HepG2 (cell line): ENCODE results near the gene DUOXA2. TPM values are rescaled to one million over a fixed set of nuclear protein-coding genes. Genes with fewer than 3 reads are reported as not detected.

ENCODE experiments used
- ATAC-seq: fragments of 200-7000 bp; cut with Tn5 transposase; 3 replicates; pipeline ENCODE4 v1.9.1; 2020; ENCODE audit warnings: mild to moderate bottlenecking, moderate library complexity
- BruUV-seq: library from RNA; stranded (reverse); fragments of 400-500 nt; replicated peaks from 2 replicates; lab custom pipeline; 2021; lab: Mats Ljungman, UMichigan
- CTCF ChIA-PET: fragments of 300-600 bp; formaldehyde crosslinking; extraction: SDS; loops from one replicate; lab custom pipeline; 2021; ENCODE audit warnings: low total read pairs, inconsistent platforms, low intra/inter-chr PET ratio; lab: Yijun Ruan, JAX
- POLR2A ChIA-PET: fragments of 350-600 bp; sonication (Branson Sonifier 250); formaldehyde crosslinking; loops from one replicate; lab custom pipeline; 2020; ENCODE audit warnings: antibody characterized with exemption, inconsistent platforms; lab: Yijun Ruan, JAX
- DNase-seq: peaks from one replicate; pipeline ENCODE4 v3.0.0-alpha.2; 2015; ENCODE audit warnings: low spot score
- FAIRE-seq: peaks from 3 replicates; lab custom pipeline; 2011; peaks lifted over from hg19 to GRCh38; lab: Jason Lieb, UNC
- H2AFZ ChIP-seq: one replicate; pipeline ENCODE4 v1.6.1; 2011; ENCODE audit warnings: low read length, inconsistent platforms
- H3K27ac ChIP-seq: fragments of 300-600 bp; 3 replicates; pipeline ENCODE4 v1.8.0; 2011; ENCODE audit warnings: mixed run types, mild to moderate bottlenecking, mixed read lengths, low read length, inconsistent platforms; ENCODE audit not compliant: insufficient read depth; ENCODE audit errors: extremely low read length
- H3K27me3 ChIP-seq, 2 experiments: fragments of 200-600 bp in 1 of 2; 2 replicates in 1 of 2; 3 replicates in 1 of 2; pipeline versions ENCODE4 v1.6.0 to v1.8.0; 2011; ENCODE audit warnings: low read length in 2 of 2, mild to moderate bottlenecking in 2 of 2, moderate library complexity in 2 of 2, inconsistent platforms in 1 of 2; ENCODE audit not compliant: insufficient read depth in 2 of 2, control insufficient read depth in 1 of 2
- H3K36me3 ChIP-seq, 2 experiments: fragments of 200-600 bp in 1 of 2; replicated peaks in 1 of 2; 2 replicates in 1 of 2; 3 replicates in 1 of 2; pipeline versions ENCODE4 v1.5.1 to v1.8.0; 2011; ENCODE audit warnings: low read length in 2 of 2, inconsistent platforms in 1 of 2; ENCODE audit not compliant: insufficient read depth in 2 of 2, control insufficient read depth in 1 of 2
- H3K4me1 ChIP-seq: 2 replicates; pipeline ENCODE4 v1.5.1; 2012; ENCODE audit warnings: low read length, inconsistent platforms; ENCODE audit not compliant: insufficient read depth
- H3K4me2 ChIP-seq: 2 replicates; pipeline ENCODE4 v1.6.0; 2011; ENCODE audit warnings: low read depth, low read length, inconsistent platforms
- H3K4me3 ChIP-seq, 3 experiments: fragments of 200-600 bp in 1 of 3; sonication (generic), shearing (Covaris generic) in 1 of 3; replicated peaks in 1 of 3; 2 replicates each; pipeline ENCODE4 v1.5.1; 2011 to 2016; ENCODE audit warnings: low read length in 3 of 3, inconsistent platforms in 2 of 3, low read depth in 2 of 3, mild to moderate bottlenecking in 2 of 3, control low read depth in 1 of 3, mixed read lengths in 1 of 3; ENCODE audit not compliant: insufficient read depth in 1 of 3
- H3K79me2 ChIP-seq: one replicate; pipeline ENCODE4 v1.6.1; 2011; ENCODE audit warnings: low read length, inconsistent platforms; ENCODE audit not compliant: insufficient read depth
- H3K9ac ChIP-seq: 2 replicates; pipeline ENCODE4 v1.6.0; 2011; ENCODE audit warnings: mild to moderate bottlenecking, low read depth, low read length, inconsistent platforms; ENCODE audit not compliant: insufficient read depth
- H3K9me3 ChIP-seq: 2 replicates; pipeline ENCODE4 v1.5.1; 2012; ENCODE audit warnings: mild to moderate bottlenecking, low read length
- H4K20me1 ChIP-seq: 2 replicates; pipeline ENCODE4 v1.6.0; 2011; ENCODE audit warnings: inconsistent platforms, mild to moderate bottlenecking, low read length, moderate library complexity; ENCODE audit not compliant: insufficient read depth
- ARNTL ChIP-seq: sonication (generic); formaldehyde crosslinking; IDR thresholded peaks from 2 replicates; pipeline ENCODE4 v1.4.0; 2020; ENCODE audit warnings: mild to moderate bottlenecking, missing genetic modification reagents
- DNMT3B ChIP-seq: conservative IDR thresholded peaks from 2 replicates; pipeline ENCODE4 v1.6.1; 2016; ENCODE audit warnings: missing biosample characterization, control low read depth
- IKZF5 ChIP-seq: IDR thresholded peaks from 2 replicates; pipeline ENCODE4 v1.6.1; 2018; ENCODE audit warnings: missing genetic modification reagents, mild to moderate bottlenecking, missing compliant biosample characterization
- KLF9 ChIP-seq: IDR thresholded peaks from 2 replicates; pipeline ENCODE4 v1.6.1; 2016; ENCODE audit warnings: low read depth
- REL ChIP-seq: sonication (generic); formaldehyde crosslinking; conservative IDR thresholded peaks from 2 replicates; pipeline ENCODE4 v1.8.0; 2022; ENCODE audit warnings: mild to moderate bottlenecking, missing genetic modification reagents, moderate library complexity
- SRY ChIP-seq: sonication (generic); formaldehyde crosslinking; IDR thresholded peaks from 2 replicates; pipeline ENCODE4 v1.8.0; 2022; ENCODE audit warnings: mild to moderate bottlenecking, missing genetic modification reagents
- YEATS4 ChIP-seq: sonication (generic); formaldehyde crosslinking; IDR thresholded peaks from 2 replicates; pipeline ENCODE4 v1.4.0; 2020; ENCODE audit warnings: missing genetic modification reagents, borderline replicate concordance
- ZBTB10 ChIP-seq: sonication (generic); formaldehyde crosslinking; IDR thresholded peaks from 2 replicates; pipeline ENCODE4 v1.4.0; 2020; ENCODE audit warnings: missing genetic modification reagents, borderline replicate concordance
- ZC3H4 ChIP-seq: sonication (generic); formaldehyde crosslinking; IDR thresholded peaks from 2 replicates; pipeline ENCODE4 v1.4.0; 2020; ENCODE audit warnings: missing genetic modification reagents, borderline replicate concordance
- ZNF546 ChIP-seq: sonication (generic); formaldehyde crosslinking; conservative IDR thresholded peaks from 2 replicates; pipeline ENCODE4 v1.8.1; 2023; ENCODE audit warnings: mild to moderate bottlenecking, missing genetic modification reagents
- ZNF569 ChIP-seq: sonication (generic); formaldehyde crosslinking; IDR thresholded peaks from 2 replicates; pipeline ENCODE4 v1.5.0; 2020; ENCODE audit warnings: mild to moderate bottlenecking, missing genetic modification reagents, moderate library complexity, borderline replicate concordance
- ZNF660 ChIP-seq: sonication (generic); formaldehyde crosslinking; IDR thresholded peaks from 2 replicates; pipeline ENCODE4 v1.5.1; 2020; ENCODE audit warnings: mild to moderate bottlenecking, low read depth, missing genetic modification reagents, borderline replicate concordance
- WGBS: methylation state at CpG from one replicate; pipeline ENCODE4 v1.1.6; 2017; ENCODE audit warnings: low lambda C conversion rate; 5-methylcytosine and 5-hydroxymethylcytosine counted together
- in situ Hi-C: cut with HindIII; loops from 2 replicates; pipeline ENCODE4 v1.10.0; 2017; ENCODE audit warnings: low pct_unique_long_range_greater_than_20kb; ENCODE audit not compliant: extremely low pct_ligation_motif_present
- intact Hi-C: fragments of 100-400 bp; cut with micrococcal nuclease; formaldehyde crosslinking; loops from one replicate; pipeline ENCODE4 v1.10.0; 2022; ENCODE audit not compliant: unreplicated experiment
- polyA plus RNA-seq, 8 experiments: library from polyadenylated mRNA; depleted of rRNA in 3 of 8; stranded (reverse) in 7 of 8; unstranded in 1 of 8; fragments of >200 nt; fragmentation: Illumina TruSeq in 4 of 8; extraction: Trizol in 4 of 8; gene quantifications; 2 replicates each; pipeline versions ENCODE4 v1.2.1 to v1.2.3, GENCODE V29; 2011 to 2016; ENCODE audit warnings: low read depth in 4 of 8, missing spikeins in 1 of 8, mixed read lengths in 1 of 8; ENCODE audit not compliant: insufficient read depth in 1 of 8
- total RNA-seq, 5 experiments: library from RNA; depleted of rRNA; stranded (reverse); fragments of >200 nt; fragmentation: Illumina TruSeq; extraction: Trizol; gene quantifications; 2 replicates each; pipeline ENCODE4 v1.2.3, GENCODE V29; 2016; ENCODE audit warnings: low read depth in 1 of 5
- TF ChIP-seq, protein P1 (sequence below): sonication (generic); formaldehyde crosslinking; IDR thresholded peaks from 2 replicates; pipeline ENCODE4 v1.4.0; 2020; ENCODE audit warnings: mild to moderate bottlenecking, missing genetic modification reagents
- TF ChIP-seq, protein P2 (sequence below): sonication (generic); formaldehyde crosslinking; IDR thresholded peaks from 2 replicates; pipeline ENCODE4 v1.4.0; 2020; ENCODE audit warnings: mild to moderate bottlenecking, low read depth, missing genetic modification reagents
- TF ChIP-seq, protein P3 (sequence below): sonication (generic); formaldehyde crosslinking; IDR thresholded peaks from 2 replicates; pipeline ENCODE4 v1.8.1; 2022; ENCODE audit warnings: mild to moderate bottlenecking, missing genetic modification reagents

DUOXA2 gene
- total and polyA plus RNA-seq, 2 of the 13 experiments (the other 11 are each of a cell fraction or from before 2014, with no cell fraction given), result 0.32 TPM; not detected in 1

DNA sequence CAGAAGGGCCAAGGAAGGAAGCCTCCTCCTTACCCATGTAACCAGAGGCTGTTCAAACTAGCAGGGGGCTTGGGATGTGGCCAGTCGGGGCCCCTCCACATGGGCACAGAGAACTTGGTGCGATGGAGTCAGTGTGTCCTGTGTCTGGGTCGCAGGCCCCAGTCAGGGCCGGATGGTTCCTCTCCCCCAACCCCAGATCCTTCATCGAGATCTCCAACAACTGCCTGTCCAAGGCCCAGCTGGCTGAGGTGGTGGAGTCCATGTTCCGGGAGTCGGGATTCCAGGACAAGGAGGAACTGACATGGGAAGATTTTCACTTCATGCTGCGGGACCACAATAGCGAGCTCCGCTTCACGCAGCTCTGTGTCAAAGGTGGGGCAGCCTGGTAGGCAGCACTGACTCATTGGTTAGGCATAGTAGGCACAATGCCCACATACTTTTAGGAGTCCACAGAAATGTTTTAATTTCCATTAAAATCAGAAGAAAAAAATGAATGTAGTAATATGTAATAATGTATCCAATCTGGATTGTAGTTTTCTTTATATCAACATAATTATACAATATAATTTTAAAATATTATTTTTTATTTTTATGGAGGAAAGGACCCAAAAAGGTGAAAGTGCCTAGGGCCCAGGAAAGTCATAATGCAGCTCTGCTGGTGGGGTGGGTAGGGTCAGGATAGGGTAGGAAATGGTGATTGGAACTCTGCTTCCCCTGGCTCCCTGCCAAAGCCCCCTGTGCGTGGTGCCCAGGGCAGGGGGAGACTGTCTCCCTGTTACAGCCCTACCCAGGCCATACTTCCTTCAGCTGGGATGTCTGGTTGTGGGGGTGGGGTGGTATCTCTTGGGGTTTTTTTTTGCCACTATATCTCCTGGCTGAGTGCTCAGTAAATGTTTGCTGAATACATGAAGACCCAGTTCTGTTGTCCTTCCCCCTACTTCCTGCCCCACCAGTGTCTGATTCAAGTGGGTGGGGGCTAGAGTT lies 34.2 kb downstream of the DUOXA2 start:
- FAIRE-seq (no peak), DNase-seq (no peak), ATAC-seq (no peak)
- Histone ChIP-seq H3K4me2 (no peak overlapping the region), H3K27me3 (0 out of 5 replicates have a peak, but pooled peaks cover 0 to 19% of the 10 kb centered on the region in 2 experiments), H3K4me3 (no peak overlapping the region), H3K4me1 (peaks cover 8% of the 10 kb centered on the region), H4K20me1 (no peaks in the 10 kb centered on the region), H3K9ac (no peak overlapping the region), H3K9me3 (no peaks in the 10 kb centered on the region), H2AFZ (no peak overlapping the region), H3K79me2 (no peaks in the 10 kb centered on the region), H3K27ac (no peak overlapping the region), H3K36me3 (no peaks in the 10 kb centered on the region)
- intact Hi-C loops (no loop called here), in situ Hi-C loops (no loop called here)
- CTCF ChIA-PET, result no interaction called here
- WGBS, result 80% methylated on average over 10 of the region's 12 CpGs
- POLR2A ChIA-PET, result no interaction called here
- BruUV-seq, result no TSS peak
- TF ChIP-seq SRY (no peak), YEATS4 (CRISPR knock-in tag) (no peak), ZNF546 (CRISPR knock-in tag) (no peak), IKZF5 (CRISPR knock-in tag) (no peak), ARNTL (CRISPR knock-in tag) (no peak), DNMT3B (CRISPR knock-in tag) (no peak), ZC3H4 (CRISPR knock-in tag) (no peak), ZNF569 (CRISPR knock-in tag) (no peak), KLF9 (CRISPR knock-in tag) (no peak), ZNF660 (CRISPR knock-in tag) (no peak), REL (no peak), ZBTB10 (no peak)
- TF ChIP-seq, protein P1, sequence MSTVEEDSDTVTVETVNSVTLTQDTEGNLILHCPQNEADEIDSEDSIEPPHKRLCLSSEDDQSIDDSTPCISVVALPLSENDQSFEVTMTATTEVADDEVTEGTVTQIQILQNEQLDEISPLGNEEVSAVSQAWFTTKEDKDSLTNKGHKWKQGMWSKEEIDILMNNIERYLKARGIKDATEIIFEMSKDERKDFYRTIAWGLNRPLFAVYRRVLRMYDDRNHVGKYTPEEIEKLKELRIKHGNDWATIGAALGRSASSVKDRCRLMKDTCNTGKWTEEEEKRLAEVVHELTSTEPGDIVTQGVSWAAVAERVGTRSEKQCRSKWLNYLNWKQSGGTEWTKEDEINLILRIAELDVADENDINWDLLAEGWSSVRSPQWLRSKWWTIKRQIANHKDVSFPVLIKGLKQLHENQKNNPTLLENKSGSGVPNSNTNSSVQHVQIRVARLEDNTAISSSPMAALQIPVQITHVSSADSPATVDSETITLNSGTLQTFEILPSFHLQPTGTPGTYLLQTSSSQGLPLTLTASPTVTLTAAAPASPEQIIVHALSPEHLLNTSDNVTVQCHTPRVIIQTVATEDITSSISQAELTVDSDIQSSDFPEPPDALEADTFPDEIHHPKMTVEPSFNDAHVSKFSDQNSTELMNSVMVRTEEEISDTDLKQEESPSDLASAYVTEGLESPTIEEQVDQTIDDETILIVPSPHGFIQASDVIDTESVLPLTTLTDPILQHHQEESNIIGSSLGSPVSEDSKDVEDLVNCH (CRISPR knock-in tag), result no peak
- TF ChIP-seq, protein P2, sequence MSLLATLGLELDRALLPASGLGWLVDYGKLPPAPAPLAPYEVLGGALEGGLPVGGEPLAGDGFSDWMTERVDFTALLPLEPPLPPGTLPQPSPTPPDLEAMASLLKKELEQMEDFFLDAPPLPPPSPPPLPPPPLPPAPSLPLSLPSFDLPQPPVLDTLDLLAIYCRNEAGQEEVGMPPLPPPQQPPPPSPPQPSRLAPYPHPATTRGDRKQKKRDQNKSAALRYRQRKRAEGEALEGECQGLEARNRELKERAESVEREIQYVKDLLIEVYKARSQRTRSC (CRISPR knock-in tag), result no peak
- TF ChIP-seq, protein P3, sequence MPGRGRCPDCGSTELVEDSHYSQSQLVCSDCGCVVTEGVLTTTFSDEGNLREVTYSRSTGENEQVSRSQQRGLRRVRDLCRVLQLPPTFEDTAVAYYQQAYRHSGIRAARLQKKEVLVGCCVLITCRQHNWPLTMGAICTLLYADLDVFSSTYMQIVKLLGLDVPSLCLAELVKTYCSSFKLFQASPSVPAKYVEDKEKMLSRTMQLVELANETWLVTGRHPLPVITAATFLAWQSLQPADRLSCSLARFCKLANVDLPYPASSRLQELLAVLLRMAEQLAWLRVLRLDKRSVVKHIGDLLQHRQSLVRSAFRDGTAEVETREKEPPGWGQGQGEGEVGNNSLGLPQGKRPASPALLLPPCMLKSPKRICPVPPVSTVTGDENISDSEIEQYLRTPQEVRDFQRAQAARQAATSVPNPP (CRISPR knock-in tag), result no peak
